ENCODE data around the gene PARL.
A peak's percentile ranks its signal among the peaks of the same experiment; 100 is the strongest.

The PARL gene

DNA sequence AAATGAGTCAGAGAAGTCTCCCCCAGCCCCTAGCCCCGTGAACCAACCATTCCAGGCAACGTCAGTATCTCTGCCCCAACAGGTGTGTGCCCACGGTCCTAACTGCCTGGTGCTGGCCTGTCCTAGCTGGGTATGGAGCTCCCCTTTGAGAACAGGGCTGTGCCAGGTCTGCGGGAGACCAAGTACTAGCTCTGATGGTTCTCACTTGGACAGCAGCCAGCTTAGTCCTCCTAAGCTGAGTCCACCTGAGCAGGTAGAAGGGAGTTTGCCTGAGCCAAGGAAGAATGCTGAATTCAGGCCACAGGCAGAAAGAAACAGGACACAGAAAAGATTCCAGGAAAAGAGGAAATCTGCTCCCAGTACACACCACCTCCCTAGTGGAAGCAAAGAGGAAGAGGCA, 33.1 kb upstream of the PARL start:
- TF ChIP-seq, protein P1, sequence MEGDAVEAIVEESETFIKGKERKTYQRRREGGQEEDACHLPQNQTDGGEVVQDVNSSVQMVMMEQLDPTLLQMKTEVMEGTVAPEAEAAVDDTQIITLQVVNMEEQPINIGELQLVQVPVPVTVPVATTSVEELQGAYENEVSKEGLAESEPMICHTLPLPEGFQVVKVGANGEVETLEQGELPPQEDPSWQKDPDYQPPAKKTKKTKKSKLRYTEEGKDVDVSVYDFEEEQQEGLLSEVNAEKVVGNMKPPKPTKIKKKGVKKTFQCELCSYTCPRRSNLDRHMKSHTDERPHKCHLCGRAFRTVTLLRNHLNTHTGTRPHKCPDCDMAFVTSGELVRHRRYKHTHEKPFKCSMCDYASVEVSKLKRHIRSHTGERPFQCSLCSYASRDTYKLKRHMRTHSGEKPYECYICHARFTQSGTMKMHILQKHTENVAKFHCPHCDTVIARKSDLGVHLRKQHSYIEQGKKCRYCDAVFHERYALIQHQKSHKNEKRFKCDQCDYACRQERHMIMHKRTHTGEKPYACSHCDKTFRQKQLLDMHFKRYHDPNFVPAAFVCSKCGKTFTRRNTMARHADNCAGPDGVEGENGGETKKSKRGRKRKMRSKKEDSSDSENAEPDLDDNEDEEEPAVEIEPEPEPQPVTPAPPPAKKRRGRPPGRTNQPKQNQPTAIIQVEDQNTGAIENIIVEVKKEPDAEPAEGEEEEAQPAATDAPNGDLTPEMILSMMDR (IDR thresholded peaks at IDR 0.05; ENCODE audit: insufficient read depth, low read length, poor library complexity, severe bottlenecking), result no peak
- no peaks in the 10 kb centered on the region for H3K27me3 ChIP-seq (replicated peaks; ENCODE audit: control insufficient read depth, insufficient read depth, low read length)

DNA sequence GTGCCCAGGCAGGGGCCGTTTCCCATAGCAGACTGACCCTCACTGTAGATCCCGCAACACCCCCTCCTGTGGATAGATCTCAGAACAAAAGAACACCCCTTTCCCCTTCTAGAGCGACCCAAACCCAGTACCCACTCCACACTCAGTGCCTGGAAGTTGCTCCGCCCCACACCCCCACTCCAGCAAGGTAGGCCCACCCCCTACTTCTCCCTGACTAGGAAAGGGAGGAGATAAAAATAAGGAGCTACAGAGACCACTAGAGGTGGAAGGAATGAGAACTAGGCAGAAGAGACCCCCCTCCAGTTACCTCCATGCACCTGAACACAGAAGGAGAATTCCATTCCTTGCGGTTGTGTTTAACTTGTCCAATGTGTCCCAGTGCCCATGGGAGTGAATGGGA, 30.2 kb upstream of the PARL start:
- no peaks in the 10 kb centered on the region for H3K27me3 ChIP-seq (replicated peaks; ENCODE audit: control insufficient read depth, insufficient read depth, low read length)
- H3K4me3 ChIP-seq (replicated peaks; ENCODE audit: low read depth, low read length), result peak overlapping the region; percentile 35
- TF ChIP-seq, protein P1 (IDR thresholded peaks at IDR 0.05; ENCODE audit: insufficient read depth, low read length, poor library complexity, severe bottlenecking), result no peak
- DNase-seq (ENCODE audit: extremely low read depth, insufficient read length), result no peak
- H3K36me3 ChIP-seq (ENCODE audit: control insufficient read depth, insufficient read depth, low read length), result no peaks in the 10 kb centered on the region

More for the DNA sequence above, 33.1 kb upstream of the PARL start:
- DNase-seq (ENCODE audit: extremely low read depth, insufficient read length), result no peak
- Histone ChIP-seq H3K4me3 (replicated peaks; ENCODE audit: low read depth, low read length) (no peak overlapping the region), H3K36me3 (ENCODE audit: control insufficient read depth, insufficient read depth, low read length) (no peaks in the 10 kb centered on the region)

DNA sequence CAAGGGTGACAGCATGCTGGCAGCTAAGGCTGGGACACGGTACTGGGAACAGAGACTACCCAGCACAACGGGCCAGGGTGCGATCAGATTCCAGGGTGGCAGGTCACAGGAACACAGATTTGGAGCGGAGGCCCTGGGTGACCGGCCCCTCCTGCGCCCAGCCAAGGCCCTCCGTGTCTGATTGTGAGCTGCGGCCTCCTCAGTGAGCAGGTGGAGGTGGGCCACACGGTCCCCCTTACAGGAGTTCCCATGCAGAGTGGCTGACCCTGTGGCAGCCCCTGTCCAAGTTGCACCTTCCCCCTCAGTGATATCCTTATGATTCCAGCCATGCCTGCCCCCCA, 28.9 kb upstream of the PARL start:
- no peaks in the 10 kb centered on the region for H3K27me3 ChIP-seq (replicated peaks; ENCODE audit: control insufficient read depth, insufficient read depth, low read length)
- no peak for DNase-seq (ENCODE audit: extremely low read depth, insufficient read length)
- H3K36me3 ChIP-seq (ENCODE audit: control insufficient read depth, insufficient read depth, low read length), result no peaks in the 10 kb centered on the region
- H3K4me3 ChIP-seq (replicated peaks; ENCODE audit: low read depth, low read length), result no peak overlapping the region
- TF ChIP-seq, protein P1 (IDR thresholded peaks at IDR 0.05; ENCODE audit: insufficient read depth, low read length, poor library complexity, severe bottlenecking), result no peak

DNA sequence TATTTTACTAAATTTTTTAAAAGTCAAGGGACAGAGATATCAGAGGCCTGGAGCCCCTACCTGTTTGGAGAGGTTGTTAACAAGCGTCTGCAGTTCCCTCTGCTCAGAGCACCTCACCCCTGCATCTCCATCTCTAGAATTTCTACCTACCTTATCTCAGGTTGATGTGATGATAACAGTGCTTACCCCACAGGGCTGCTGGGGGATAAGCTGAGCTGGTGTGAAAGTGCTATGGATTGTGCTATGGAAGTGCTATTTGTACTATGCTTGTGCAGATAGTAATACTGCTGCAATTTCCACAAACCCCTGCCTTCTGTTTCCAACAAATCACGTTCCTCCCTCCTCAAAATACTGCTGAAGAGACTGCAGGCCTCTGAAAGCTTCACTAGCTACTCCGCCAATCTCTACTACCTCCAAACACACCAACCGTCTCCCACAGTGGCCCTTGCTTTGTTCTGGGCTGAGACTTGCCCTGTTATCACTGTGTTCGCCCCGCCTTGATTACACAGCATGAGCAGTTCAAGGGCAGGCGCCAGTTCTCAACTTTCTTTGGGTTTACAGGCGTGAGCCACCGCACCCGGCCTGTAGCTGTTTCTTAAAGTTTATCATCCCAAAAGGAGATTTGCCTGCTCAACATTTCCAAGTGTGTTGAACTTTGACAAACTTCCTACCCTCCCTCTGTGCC, 28.4 kb upstream of the PARL start:
- H3K27me3 ChIP-seq (replicated peaks; ENCODE audit: control insufficient read depth, insufficient read depth, low read length), result no peaks in the 10 kb centered on the region
- H3K4me3 ChIP-seq (replicated peaks; ENCODE audit: low read depth, low read length), result no peak overlapping the region
- H3K36me3 ChIP-seq (ENCODE audit: control insufficient read depth, insufficient read depth, low read length), result no peaks in the 10 kb centered on the region
- TF ChIP-seq, protein P1 (IDR thresholded peaks at IDR 0.05; ENCODE audit: insufficient read depth, low read length, poor library complexity, severe bottlenecking), result no peak
- DNase-seq (ENCODE audit: extremely low read depth, insufficient read length), result no peak

DNA sequence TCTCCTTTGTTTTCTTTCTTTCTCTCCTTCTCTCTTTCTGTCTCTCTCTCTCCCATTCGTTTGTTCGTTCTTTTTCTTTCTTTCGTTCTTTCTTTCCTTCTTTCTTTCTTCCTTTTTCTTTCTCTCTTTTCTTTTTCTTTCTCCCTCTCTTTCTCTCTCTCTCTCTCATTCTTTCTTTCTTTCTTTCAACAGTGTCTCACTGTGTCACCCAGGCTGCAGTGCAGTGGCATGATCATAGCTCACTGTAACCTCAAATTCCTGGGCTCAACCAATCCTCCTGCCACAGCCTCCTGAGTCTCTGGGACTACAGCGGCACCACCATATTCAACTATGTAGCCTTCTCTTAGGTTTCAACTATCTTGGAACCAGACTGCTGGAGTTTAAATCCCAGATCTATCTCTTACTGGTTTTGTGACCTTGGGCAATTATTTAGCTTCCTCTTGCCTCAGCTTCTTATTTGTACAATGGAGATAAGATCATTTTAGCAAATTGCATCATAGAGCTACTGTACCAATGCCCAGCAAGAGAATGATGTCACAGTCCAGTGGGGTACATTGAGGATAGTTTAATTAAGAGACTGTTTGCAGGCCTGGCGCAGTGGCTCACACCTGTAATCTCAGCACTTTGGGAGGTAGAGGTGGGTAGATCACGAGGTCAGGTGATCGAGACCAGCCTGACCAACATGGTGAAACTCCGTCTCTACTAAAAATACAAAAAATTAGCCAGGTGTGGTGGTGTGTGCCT, 27.3 kb upstream of the PARL start:
- Histone ChIP-seq H3K4me3 (replicated peaks; ENCODE audit: low read depth, low read length) (no peak overlapping the region), H3K27me3 (replicated peaks; ENCODE audit: control insufficient read depth, insufficient read depth, low read length) (no peaks in the 10 kb centered on the region), H3K36me3 (ENCODE audit: control insufficient read depth, insufficient read depth, low read length) (no peaks in the 10 kb centered on the region)
- TF ChIP-seq, protein P1 (IDR thresholded peaks at IDR 0.05; ENCODE audit: insufficient read depth, low read length, poor library complexity, severe bottlenecking), result no peak
- DNase-seq (ENCODE audit: extremely low read depth, insufficient read length), result no peak
